ENCODE results near the gene NMNAT2. TPM values are rescaled to one million over a fixed set of nuclear protein-coding genes. Genes with fewer than 3 reads are reported as not detected.
A peak's percentile ranks its signal among the peaks of the same experiment; 100 is the strongest.

Gene NMNAT2
- polyA plus RNA-seq, 2 donors = 0.06 to 0.12 TPM

DNA sequence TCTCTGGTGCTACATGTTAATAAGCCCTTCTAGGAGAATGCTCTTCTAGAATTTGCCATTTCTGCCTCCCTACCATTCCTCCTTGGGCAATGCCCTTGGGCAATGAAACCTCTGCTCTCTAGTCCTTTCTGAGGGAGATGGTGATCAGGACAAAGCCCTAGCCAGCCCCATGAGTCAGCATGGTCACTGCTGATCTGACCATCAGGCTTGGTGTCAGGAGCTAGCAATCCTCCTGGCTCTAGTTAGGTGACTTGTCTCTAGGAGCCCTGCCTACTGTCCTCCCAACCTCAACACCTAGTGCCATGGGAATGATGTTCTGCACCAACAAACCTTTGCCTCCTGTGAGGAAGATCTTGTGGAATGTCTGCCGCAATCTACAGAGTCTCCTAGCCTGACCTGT lies 89.8 kb downstream of the NMNAT2 start:
- H3K27ac ChIP-seq (ENCODE audit: low read depth in 2 of 2, low read length in 1 of 2) = no peak overlapping the region
- H3K4me1 ChIP-seq (ENCODE audit: control insufficient read depth in 2 of 2, insufficient read depth in 2 of 2, low read length in 1 of 2) = peaks cover 5 to 7% of the 10 kb centered on the region in 2 donors
- no peak overlapping the region for H3K4me3 ChIP-seq (ENCODE audit: low read depth in 1 of 2, low read length in 2 of 2)
- WGBS, 2 donors = 95 to 96% methylated on average over 1 of the region's 1 CpG
- H3K27me3 ChIP-seq (ENCODE audit: control insufficient read depth in 1 of 2, insufficient read depth in 2 of 2, low read length in 2 of 2) = no peaks in the 10 kb centered on the region
- no peaks in the 10 kb centered on the region for H3K9me3 ChIP-seq (ENCODE audit: control insufficient read depth in 2 of 2, insufficient read depth in 1 of 2, low read depth in 1 of 2, low read length in 1 of 2)
- H3K36me3 ChIP-seq (ENCODE audit: control insufficient read depth in 2 of 2, insufficient read depth in 2 of 2, low read length in 1 of 2) = no peaks in the 10 kb centered on the region

DNA sequence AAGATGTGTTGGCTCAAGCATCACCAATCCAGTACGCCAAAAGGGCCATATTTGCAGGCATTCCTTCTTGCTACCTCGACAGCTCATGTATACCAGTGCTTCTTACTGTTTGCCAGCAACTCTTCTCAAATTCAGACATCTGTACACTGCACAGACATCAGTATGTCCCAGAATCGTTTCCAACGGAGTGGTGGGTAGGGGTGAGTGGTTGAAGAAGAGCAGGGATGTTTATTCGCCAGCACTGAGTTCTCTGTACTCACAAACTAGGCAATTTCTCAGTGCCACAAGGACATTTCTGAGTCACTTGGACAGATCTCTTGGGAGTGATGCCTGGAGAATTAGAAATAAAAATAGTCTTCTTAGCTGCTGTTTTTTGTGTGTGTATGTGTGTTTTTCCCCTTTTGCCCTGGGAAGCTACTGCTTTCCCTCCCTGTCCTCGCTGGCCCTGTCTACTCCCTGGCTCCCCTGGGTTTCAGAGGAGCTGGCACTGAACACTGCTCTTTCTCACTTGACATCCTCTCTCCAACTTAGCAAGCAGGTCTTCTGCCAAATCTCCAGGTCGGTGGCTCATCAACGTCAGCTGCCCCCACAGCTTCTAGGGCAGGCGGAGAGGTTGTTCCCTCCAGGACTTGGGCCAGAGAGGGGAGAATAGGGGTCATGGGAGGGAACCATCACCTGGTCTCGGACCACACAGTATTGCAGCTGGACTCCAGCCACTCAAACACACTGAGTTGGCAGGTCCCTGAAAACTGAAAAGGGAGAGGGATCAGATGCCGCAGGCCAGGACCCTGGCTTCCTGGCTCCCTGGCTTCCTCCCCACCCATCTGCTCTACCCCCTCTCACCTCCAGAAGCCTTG lies 90.5 kb downstream of the NMNAT2 start:
- Histone ChIP-seq H3K27ac (ENCODE audit: low read depth in 2 of 2, low read length in 1 of 2) (no peak overlapping the region), H3K4me1 (ENCODE audit: control insufficient read depth in 2 of 2, insufficient read depth in 2 of 2, low read length in 1 of 2) (peaks cover 5 to 7% of the 10 kb centered on the region in 2 donors), H3K36me3 (ENCODE audit: control insufficient read depth in 2 of 2, insufficient read depth in 2 of 2, low read length in 1 of 2) (no peaks in the 10 kb centered on the region), H3K27me3 (ENCODE audit: control insufficient read depth in 1 of 2, insufficient read depth in 2 of 2, low read length in 2 of 2) (no peaks in the 10 kb centered on the region), H3K9me3 (ENCODE audit: control insufficient read depth in 2 of 2, insufficient read depth in 1 of 2, low read depth in 1 of 2, low read length in 1 of 2) (no peaks in the 10 kb centered on the region), H3K4me3 (ENCODE audit: low read depth in 1 of 2, low read length in 2 of 2) (no peak overlapping the region)
- WGBS, 2 donors = 60 to 72% methylated on average over 11 of the region's 11 CpGs

DNA sequence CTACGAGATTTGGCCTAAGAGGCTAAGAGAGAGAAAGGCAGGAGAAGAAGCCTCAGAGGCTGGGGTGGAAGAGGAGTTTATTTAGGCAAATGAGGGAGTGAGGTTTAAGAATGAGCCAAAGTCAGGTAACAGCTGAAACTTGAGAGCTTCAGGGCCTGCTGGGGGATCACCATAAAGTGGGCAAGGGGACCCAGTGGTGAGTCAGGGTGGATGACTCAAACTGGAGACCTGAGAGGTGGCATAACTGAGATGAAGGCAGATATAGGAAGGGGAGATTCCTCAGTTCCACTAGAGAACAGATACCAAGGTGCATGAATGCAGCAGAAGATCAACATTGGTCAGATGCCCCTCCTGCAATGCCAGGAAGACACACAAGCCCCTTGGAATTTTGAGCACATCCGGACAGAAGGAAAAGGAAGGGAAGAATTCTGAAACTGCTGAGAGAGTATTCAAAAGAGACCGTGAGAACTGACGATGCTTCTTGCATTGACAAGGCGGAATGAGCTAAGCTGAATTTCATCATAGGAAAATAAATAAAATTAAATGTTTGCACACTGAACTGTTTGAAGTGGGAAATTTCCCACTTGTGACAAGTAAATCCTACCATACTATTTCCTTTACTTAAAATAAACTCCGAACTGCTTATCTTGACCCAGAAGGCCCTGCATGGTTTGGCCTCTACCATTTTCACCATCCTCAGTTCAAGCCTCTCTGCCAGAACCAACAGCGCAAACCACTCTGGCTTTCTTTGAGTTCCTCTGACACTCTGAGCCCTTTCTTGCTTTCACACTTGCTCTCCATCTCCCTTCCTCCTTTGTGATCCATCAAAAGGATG lies 94.1 kb downstream of the NMNAT2 start:
- peaks cover 0 to 2% of the 10 kb centered on the region in 2 donors for H3K4me1 ChIP-seq (ENCODE audit: control insufficient read depth in 2 of 2, insufficient read depth in 2 of 2, low read length in 1 of 2)
- H3K4me3 ChIP-seq (ENCODE audit: low read depth in 1 of 2, low read length in 2 of 2) = no peak overlapping the region
- WGBS, 2 donors = 77 to 82% methylated on average over 7 of the region's 7 CpGs
- no peaks in the 10 kb centered on the region for H3K36me3 ChIP-seq (ENCODE audit: control insufficient read depth in 2 of 2, insufficient read depth in 2 of 2, low read length in 1 of 2)
- no peaks in the 10 kb centered on the region for H3K27me3 ChIP-seq (ENCODE audit: control insufficient read depth in 1 of 2, insufficient read depth in 2 of 2, low read length in 2 of 2)
- no peak overlapping the region for H3K27ac ChIP-seq (ENCODE audit: low read depth in 2 of 2, low read length in 1 of 2)
- H3K9me3 ChIP-seq (ENCODE audit: control insufficient read depth in 2 of 2, insufficient read depth in 1 of 2, low read depth in 1 of 2, low read length in 1 of 2) = no peaks in the 10 kb centered on the region

DNA sequence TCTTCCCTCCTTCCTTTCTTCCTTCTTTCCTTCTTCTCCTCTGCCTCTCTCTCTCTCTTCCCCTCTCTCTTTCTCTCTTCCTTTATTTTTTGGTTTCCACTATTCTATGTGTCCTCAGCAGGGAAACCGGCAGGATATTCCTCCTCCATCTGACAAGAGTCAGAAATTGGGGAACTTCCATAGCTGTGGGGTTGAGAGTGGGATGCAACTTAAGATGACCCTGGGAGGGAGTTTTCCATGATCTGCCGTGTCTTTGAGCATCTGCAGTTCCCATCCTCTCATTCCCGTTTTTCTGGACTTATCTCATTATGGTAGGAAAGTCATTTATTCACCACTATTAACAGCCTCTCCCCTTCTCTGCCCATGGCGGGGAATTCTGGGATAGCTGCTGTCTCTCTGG lies 98.6 kb downstream of the NMNAT2 start:
- WGBS, 2 donors = 79 to 85% methylated on average over 4 of the region's 4 CpGs
- Histone ChIP-seq H3K27ac (ENCODE audit: low read depth in 2 of 2, low read length in 1 of 2) (no peak overlapping the region), H3K9me3 (ENCODE audit: control insufficient read depth in 2 of 2, insufficient read depth in 1 of 2, low read depth in 1 of 2, low read length in 1 of 2) (no peaks in the 10 kb centered on the region), H3K27me3 (ENCODE audit: control insufficient read depth in 1 of 2, insufficient read depth in 2 of 2, low read length in 2 of 2) (no peaks in the 10 kb centered on the region), H3K4me1 (ENCODE audit: control insufficient read depth in 2 of 2, insufficient read depth in 2 of 2, low read length in 1 of 2) (no peaks in the 10 kb centered on the region), H3K36me3 (ENCODE audit: control insufficient read depth in 2 of 2, insufficient read depth in 2 of 2, low read length in 1 of 2) (no peaks in the 10 kb centered on the region), H3K4me3 (ENCODE audit: low read depth in 1 of 2, low read length in 2 of 2) (no peak overlapping the region)

DNA sequence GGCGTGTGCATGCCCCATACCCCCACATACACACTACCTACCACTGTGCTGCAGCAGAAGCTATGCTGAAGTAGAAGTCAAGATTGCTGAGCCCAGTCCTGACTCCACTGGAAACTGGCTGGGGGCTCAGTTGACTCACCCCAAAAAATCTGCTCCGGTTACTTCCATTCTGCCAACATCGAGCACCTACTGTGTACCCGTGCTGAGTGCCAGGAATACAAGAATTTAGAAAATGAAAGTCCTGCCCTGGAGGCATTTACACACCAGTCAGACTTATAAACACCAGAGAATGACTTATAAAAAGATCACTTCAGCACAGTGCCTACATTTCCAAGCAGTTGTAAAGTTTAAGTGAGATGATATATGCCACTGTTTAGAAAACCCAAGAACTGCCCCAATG lies 99.1 kb downstream of the NMNAT2 start:
- 50 to 55% methylated on average over 4 of the region's 4 CpGs for WGBS, 2 donors
- H3K27ac ChIP-seq (ENCODE audit: low read depth in 2 of 2, low read length in 1 of 2) = no peak overlapping the region

DNA sequence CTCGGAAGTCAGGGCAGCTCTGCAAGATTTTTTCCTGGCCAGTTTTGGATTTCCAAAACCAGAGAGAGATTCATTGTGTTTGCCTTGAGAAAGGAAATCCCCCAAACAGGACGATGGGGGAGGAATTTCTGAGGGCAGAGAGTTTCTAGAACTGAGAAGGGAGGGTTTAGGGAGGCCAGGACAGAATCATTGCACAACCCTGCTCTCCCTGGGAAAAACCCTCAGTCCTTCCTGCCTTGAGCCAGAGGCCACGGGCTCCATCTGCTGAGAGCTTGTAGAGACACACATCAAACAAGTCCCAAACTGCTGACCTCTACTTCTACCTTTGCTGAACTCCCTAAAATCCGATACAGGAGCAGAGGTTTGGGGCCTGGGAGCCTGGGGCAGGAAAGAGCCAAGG lies 99.7 kb downstream of the NMNAT2 start:
- peak overlapping the region; percentile 46 to 56 for H3K27ac ChIP-seq (ENCODE audit: low read depth in 2 of 2, low read length in 1 of 2)
- 19 to 33% methylated on average over 4 of the region's 4 CpGs for WGBS, 2 donors

More for the DNA sequence above, 99.1 kb downstream of the NMNAT2 start:
- Histone ChIP-seq H3K9me3 (ENCODE audit: control insufficient read depth in 2 of 2, insufficient read depth in 1 of 2, low read depth in 1 of 2, low read length in 1 of 2) (no peaks in the 10 kb centered on the region), H3K36me3 (ENCODE audit: control insufficient read depth in 2 of 2, insufficient read depth in 2 of 2, low read length in 1 of 2) (no peaks in the 10 kb centered on the region), H3K27me3 (ENCODE audit: control insufficient read depth in 1 of 2, insufficient read depth in 2 of 2, low read length in 2 of 2) (no peaks in the 10 kb centered on the region), H3K4me1 (ENCODE audit: control insufficient read depth in 2 of 2, insufficient read depth in 2 of 2, low read length in 1 of 2) (no peaks in the 10 kb centered on the region), H3K4me3 (ENCODE audit: low read depth in 1 of 2, low read length in 2 of 2) (no peak overlapping the region)

DNA sequence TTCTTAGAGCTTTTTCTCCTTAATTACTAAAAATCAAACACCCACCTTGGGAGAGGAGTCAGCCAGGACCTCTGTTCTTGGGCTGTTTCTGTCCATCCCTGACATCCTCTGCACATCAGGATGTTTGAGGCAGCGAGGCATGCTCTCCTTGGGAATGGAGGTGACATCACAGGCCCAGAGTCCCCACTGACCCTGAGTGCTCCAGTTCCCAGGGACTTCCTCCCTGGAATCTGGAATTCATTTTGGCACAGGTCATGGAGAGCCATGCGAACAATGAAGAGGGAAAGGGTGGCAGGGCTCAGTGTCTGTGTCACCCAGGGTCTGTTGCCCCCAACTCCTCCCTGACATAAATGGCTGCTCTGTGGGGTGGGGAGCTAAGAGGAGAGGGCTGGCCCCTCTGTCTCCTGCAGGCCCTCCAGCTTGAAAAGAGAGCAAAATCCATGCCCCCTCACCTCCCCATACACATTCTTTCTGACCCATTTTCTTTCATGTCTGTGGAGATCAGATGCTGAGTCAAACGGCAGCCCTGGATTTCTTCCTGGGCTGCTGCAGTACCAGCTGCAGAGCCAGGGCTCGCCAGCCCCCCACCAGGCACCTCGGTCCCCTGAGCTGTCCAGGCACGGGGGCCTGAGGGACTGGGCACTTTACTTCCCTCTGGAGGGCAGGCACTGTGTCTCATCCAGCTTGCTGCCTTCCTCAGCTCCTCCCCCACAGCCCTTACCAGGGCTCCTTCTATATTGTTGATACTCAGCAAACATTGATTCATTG lies 102.0 kb downstream of the NMNAT2 start:
- no peak overlapping the region for H3K4me3 ChIP-seq (ENCODE audit: low read depth in 1 of 2, low read length in 2 of 2)
- H3K9me3 ChIP-seq (ENCODE audit: control insufficient read depth in 2 of 2, insufficient read depth in 1 of 2, low read depth in 1 of 2, low read length in 1 of 2) = no peaks in the 10 kb centered on the region
- no peaks in the 10 kb centered on the region for H3K4me1 ChIP-seq (ENCODE audit: control insufficient read depth in 2 of 2, insufficient read depth in 2 of 2, low read length in 1 of 2)
- H3K27me3 ChIP-seq (ENCODE audit: control insufficient read depth in 1 of 2, insufficient read depth in 2 of 2, low read length in 2 of 2) = no peaks in the 10 kb centered on the region
- H3K36me3 ChIP-seq (ENCODE audit: control insufficient read depth in 2 of 2, insufficient read depth in 2 of 2, low read length in 1 of 2) = no peaks in the 10 kb centered on the region
- WGBS, 2 donors = 74 to 78% methylated on average over 6 of the region's 6 CpGs
- no peak overlapping the region for H3K27ac ChIP-seq (ENCODE audit: low read depth in 2 of 2, low read length in 1 of 2)

More for the DNA sequence above, 99.7 kb downstream of the NMNAT2 start:
- Histone ChIP-seq H3K27me3 (ENCODE audit: control insufficient read depth in 1 of 2, insufficient read depth in 2 of 2, low read length in 2 of 2) (no peaks in the 10 kb centered on the region), H3K4me1 (ENCODE audit: control insufficient read depth in 2 of 2, insufficient read depth in 2 of 2, low read length in 1 of 2) (no peaks in the 10 kb centered on the region), H3K4me3 (ENCODE audit: low read depth in 1 of 2, low read length in 2 of 2) (no peak overlapping the region), H3K36me3 (ENCODE audit: control insufficient read depth in 2 of 2, insufficient read depth in 2 of 2, low read length in 1 of 2) (no peaks in the 10 kb centered on the region), H3K9me3 (ENCODE audit: control insufficient read depth in 2 of 2, insufficient read depth in 1 of 2, low read depth in 1 of 2, low read length in 1 of 2) (no peaks in the 10 kb centered on the region)

DNA sequence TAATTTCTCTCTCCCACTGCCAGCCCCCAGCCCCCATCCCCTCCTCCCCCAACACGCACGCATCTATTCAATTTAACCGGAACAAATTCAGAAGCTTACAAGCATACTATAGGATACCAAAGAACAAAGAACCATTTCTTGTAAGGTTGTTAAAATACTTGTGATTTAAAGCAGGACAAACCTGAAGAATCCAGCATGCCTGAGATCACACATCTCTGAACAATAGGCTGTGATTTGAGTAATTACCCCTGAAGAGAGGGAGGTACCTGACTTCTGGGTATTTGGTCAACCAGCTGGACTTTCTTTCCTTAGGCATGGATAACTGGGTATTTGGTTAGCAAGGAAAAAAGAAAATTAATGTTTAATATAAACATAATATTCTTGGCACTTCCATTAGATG lies 105.1 kb downstream of the NMNAT2 start:
- Histone ChIP-seq H3K4me1 (ENCODE audit: control insufficient read depth in 2 of 2, insufficient read depth in 2 of 2, low read length in 1 of 2) (no peaks in the 10 kb centered on the region), H3K9me3 (ENCODE audit: control insufficient read depth in 2 of 2, insufficient read depth in 1 of 2, low read depth in 1 of 2, low read length in 1 of 2) (no peaks in the 10 kb centered on the region), H3K27me3 (ENCODE audit: control insufficient read depth in 1 of 2, insufficient read depth in 2 of 2, low read length in 2 of 2) (no peaks in the 10 kb centered on the region), H3K36me3 (ENCODE audit: control insufficient read depth in 2 of 2, insufficient read depth in 2 of 2, low read length in 1 of 2) (no peaks in the 10 kb centered on the region), H3K27ac (ENCODE audit: low read depth in 2 of 2, low read length in 1 of 2) (no peak overlapping the region), H3K4me3 (ENCODE audit: low read depth in 1 of 2, low read length in 2 of 2) (no peak overlapping the region)
- WGBS, 2 donors = 88 to 94% methylated on average over 3 of the region's 3 CpGs

DNA sequence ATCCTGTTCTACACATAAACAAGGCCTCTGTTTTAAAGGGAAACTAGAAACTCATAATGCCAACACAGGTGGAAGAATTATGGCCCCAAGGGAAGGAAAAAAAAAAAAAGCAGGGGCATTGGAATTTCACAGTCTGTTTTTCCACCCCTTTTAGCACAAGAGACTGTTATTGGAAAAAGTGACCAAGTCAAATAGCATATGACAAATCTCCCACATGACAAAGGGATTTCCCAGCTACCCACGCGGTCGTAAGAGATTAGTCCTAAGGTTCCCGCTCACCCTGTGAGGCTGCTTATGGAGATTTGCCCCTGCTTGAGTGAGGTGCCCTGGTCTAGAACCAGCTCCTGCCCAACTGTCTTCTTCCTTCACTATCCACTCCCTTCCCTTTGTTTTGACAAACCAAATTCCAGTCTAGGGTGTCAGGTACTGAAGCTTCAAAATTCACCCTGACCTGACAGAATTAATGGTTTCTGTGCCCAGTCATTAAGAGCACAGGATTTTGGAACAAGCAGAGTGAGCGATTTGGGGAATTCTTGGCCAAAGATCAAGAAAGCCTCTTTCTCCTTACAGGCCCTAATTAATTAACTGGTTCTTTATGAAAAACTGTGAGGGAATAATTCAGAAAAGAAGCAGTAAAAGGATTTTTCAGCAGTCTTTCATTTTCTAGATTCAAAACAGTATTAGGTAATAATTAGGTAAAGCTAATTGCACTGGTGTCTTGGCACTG lies 107.3 kb downstream of the NMNAT2 start:
- Histone ChIP-seq H3K9me3 (ENCODE audit: control insufficient read depth in 2 of 2, insufficient read depth in 1 of 2, low read depth in 1 of 2, low read length in 1 of 2) (no peaks in the 10 kb centered on the region), H3K27ac (ENCODE audit: low read depth in 2 of 2, low read length in 1 of 2) (peak overlapping the region; percentile 1 to 47), H3K4me3 (ENCODE audit: low read depth in 1 of 2, low read length in 2 of 2) (no peak overlapping the region), H3K4me1 (ENCODE audit: control insufficient read depth in 2 of 2, insufficient read depth in 2 of 2, low read length in 1 of 2) (no peaks in the 10 kb centered on the region), H3K36me3 (ENCODE audit: control insufficient read depth in 2 of 2, insufficient read depth in 2 of 2, low read length in 1 of 2) (no peaks in the 10 kb centered on the region), H3K27me3 (ENCODE audit: control insufficient read depth in 1 of 2, insufficient read depth in 2 of 2, low read length in 2 of 2) (no peaks in the 10 kb centered on the region)
- 34 to 42% methylated on average over 5 of the region's 5 CpGs for WGBS, 2 donors
